ENCODE measurements around the gene CTNNA1.

The CTNNA1 gene

GRCh38 chr5:138943599-138944173, 190.5 kb downstream of the CTNNA1 start:
- ChIA-PET POLR2A (no interaction called here), CTCF (no interaction called here)
- H3K4me1 ChIP-seq (ENCODE audit: control insufficient read depth, insufficient read depth, low read length) = no peaks in the 10 kb centered on the region
- TF ChIP-seq ZBTB6 (tag by site-specific recombination; IDR thresholded peaks at IDR 0.05) = no peak
- TF ChIP-seq ZNF558 (tag by site-specific recombination; IDR thresholded peaks at IDR 0.05) = no peak
- no peak for TF ChIP-seq ZFHX2 (tag by site-specific recombination; conservative IDR thresholded peaks at IDR 0.05)
- TF ChIP-seq ZNF529 (tag by site-specific recombination; IDR thresholded peaks at IDR 0.05; ENCODE audit: insufficient replicate concordance) = no peak
- H3K27ac ChIP-seq (ENCODE audit: extremely low read depth, low read depth, low read length) = no peak overlapping the region
- no peaks in the 10 kb centered on the region for H3K9me3 ChIP-seq (ENCODE audit: control insufficient read depth, insufficient read depth, low read depth, low read length)
- no peak overlapping the region for H3K4me3 ChIP-seq (ENCODE audit: low read depth, low read length)
- H3K36me3 ChIP-seq (ENCODE audit: control insufficient read depth in 2 of 2, insufficient read depth in 1 of 2, low read length in 2 of 2) = peaks cover 0 to 10% of the 10 kb centered on the region in 2 experiments; a peak in 1 of 3 replicates

DNA sequence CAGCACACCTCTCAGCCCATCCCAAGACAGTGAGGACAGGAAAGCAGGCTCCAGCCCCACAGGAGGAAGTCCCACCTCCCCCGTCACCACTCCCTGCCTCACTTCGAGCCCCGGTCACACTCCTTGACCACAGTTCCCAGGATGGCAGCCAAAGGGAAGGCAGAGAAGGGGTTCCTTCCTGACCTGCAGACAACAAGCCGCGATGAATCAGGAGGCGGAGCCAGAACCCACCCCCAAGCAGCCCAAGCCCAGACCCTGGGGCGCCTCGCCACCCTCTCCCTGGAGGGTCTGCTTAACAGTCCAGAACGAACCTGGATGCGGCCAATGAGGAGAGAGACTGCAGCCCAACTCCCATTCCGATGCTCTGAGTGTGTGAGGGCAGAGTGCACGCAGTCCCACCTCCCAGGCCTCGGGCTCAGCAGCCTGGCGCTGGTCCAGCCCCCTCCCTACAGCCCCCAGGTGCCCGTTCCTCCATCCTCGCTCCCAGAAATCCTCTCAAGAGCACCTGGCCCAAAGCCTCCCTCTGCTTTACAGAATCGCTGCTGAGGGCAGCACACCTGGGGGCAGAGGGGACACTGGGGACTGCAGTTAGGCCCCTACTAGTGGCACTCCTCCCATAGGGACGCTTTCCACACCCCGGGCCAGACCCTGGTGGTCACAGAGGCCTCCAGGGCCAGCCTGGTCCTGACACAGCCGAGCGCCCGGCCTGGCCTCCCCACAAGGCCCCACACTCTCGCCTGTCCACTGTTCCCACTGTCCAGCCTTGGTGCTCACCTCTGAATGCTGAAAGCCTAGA, 191.5 kb downstream of the CTNNA1 start:
- H3K4me1 ChIP-seq (ENCODE audit: control insufficient read depth, insufficient read depth, low read length) = no peaks in the 10 kb centered on the region
- ChIA-PET CTCF (no interaction called here), POLR2A (no interaction called here)
- no peak for TF ChIP-seq ZNF658 (tag by site-specific recombination; IDR thresholded peaks at IDR 0.05)
- no peak for TF ChIP-seq PBX3 (CRISPR knock-in tag; IDR thresholded peaks at IDR 0.05)
- TF ChIP-seq, protein P1, sequence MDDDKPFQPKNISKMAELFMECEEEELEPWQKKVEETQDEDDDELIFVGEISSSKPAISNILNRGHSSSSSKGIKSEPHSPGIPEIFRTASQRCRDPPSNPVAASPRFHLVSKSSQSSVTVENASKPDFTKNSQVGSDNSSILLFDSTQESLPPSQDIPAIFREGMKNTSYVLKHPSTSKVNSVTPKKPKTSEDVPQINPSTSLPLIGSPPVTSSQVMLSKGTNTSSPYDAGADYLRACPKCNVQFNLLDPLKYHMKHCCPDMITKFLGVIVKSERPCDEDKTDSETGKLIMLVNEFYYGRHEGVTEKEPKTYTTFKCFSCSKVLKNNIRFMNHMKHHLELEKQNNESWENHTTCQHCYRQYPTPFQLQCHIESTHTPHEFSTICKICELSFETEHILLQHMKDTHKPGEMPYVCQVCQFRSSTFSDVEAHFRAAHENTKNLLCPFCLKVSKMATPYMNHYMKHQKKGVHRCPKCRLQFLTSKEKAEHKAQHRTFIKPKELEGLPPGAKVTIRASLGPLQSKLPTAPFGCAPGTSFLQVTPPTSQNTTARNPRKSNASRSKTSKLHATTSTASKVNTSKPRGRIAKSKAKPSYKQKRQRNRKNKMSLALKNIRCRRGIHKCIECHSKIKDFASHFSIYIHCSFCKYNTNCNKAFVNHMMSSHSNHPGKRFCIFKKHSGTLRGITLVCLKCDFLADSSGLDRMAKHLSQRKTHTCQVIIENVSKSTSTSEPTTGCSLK (tag by site-specific recombination; IDR thresholded peaks at IDR 0.05) = no peak
- 0 out of 2 replicates have a peak, but pooled peaks have one; percentile 11 for TF ChIP-seq GLIS2 (tag by site-specific recombination; IDR thresholded peaks at IDR 0.05)
- no peak overlapping the region for H3K27ac ChIP-seq (ENCODE audit: extremely low read depth, low read depth, low read length)
- no peak overlapping the region for H3K4me3 ChIP-seq (ENCODE audit: low read depth, low read length)
- H3K9me3 ChIP-seq (ENCODE audit: control insufficient read depth, insufficient read depth, low read depth, low read length) = no peaks in the 10 kb centered on the region
- peaks cover 0 to 10% of the 10 kb centered on the region in 2 experiments; a peak in 1 of 3 replicates for H3K36me3 ChIP-seq (ENCODE audit: control insufficient read depth in 2 of 2, insufficient read depth in 1 of 2, low read length in 2 of 2)

GRCh38 chr5:138945421-138946240, 192.4 kb downstream of the CTNNA1 start:
- H3K4me3 ChIP-seq (ENCODE audit: low read depth, low read length) = no peak overlapping the region
- H3K4me1 ChIP-seq (ENCODE audit: control insufficient read depth, insufficient read depth, low read length) = no peaks in the 10 kb centered on the region
- CTCF ChIA-PET = interaction anchor here (0.6 kb wide), 1 partner anchor 920 kb away, joined by 3 read pairs; no protein-coding TSS in a partner anchor
- H3K27ac ChIP-seq (ENCODE audit: extremely low read depth, low read depth, low read length) = no peak overlapping the region
- POLR2A ChIA-PET = no interaction called here
- TF ChIP-seq KLF8 (tag by site-specific recombination; IDR thresholded peaks at IDR 0.05) (no peak), ZNF274 (IDR thresholded peaks at IDR 0.05; ENCODE audit: low read length) (no peak), ZNF274 (tag by site-specific recombination; IDR thresholded peaks at IDR 0.05; ENCODE audit: borderline replicate concordance) (no peak), PRDM2 (tag by site-specific recombination; IDR thresholded peaks at IDR 0.05; ENCODE audit: borderline replicate concordance) (no peak), ZNF223 (tag by site-specific recombination; IDR thresholded peaks at IDR 0.05) (no peak), ZNF248 (tag by site-specific recombination; IDR thresholded peaks at IDR 0.05) (no peak), ZNF558 (tag by site-specific recombination; IDR thresholded peaks at IDR 0.05) (no peak), ZFP3 (tag by site-specific recombination; IDR thresholded peaks at IDR 0.05; ENCODE audit: low read depth) (no peak), ZNF561 (tag by site-specific recombination; IDR thresholded peaks at IDR 0.05; ENCODE audit: borderline replicate concordance) (no peak)
- H3K9me3 ChIP-seq (ENCODE audit: control insufficient read depth, insufficient read depth, low read depth, low read length) = no peaks in the 10 kb centered on the region
- peaks cover 0 to 10% of the 10 kb centered on the region in 2 experiments; a peak in 1 of 3 replicates for H3K36me3 ChIP-seq (ENCODE audit: control insufficient read depth in 2 of 2, insufficient read depth in 1 of 2, low read length in 2 of 2)

Measured in HEK293 (cell line).